ENCODE data around the gene KSR1.
"Not testable (repeated sequence)": the region's sequence is repeated elsewhere in the genome, so short reads cannot be mapped to it uniquely, and the experiment has no call there.

KSR1 gene

GRCh38 chr17:27657620-27658019, 201.4 kb downstream of the KSR1 start:
- DNase-seq (ENCODE audit: low spot score): no peak

DNA sequence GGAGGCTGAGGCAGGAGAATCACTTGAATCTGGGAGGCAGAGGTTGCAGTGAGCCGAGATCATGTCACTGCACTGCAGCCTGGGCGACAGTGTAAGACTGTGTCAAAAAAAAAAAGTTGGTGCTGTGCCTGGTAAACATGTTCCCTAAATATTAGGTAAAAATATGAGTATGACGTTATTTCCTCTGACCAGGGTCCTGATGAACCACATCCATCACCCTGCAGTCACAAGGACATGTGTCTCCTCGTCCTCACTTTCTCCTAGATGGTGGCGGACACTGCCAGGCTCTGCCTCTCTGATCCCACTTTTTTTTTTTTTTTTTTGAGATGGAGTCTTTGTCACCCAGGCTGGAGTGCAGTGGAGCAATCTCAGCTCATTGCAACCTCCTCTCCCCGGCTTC, 203.4 kb downstream of the KSR1 start:
- no peak for DNase-seq (ENCODE audit: low spot score)

- DNase-seq (ENCODE audit: low spot score): no peak
Measured at GRCh38 chr17:27660436-27660835, 204.2 kb downstream of the KSR1 start.

DNA sequence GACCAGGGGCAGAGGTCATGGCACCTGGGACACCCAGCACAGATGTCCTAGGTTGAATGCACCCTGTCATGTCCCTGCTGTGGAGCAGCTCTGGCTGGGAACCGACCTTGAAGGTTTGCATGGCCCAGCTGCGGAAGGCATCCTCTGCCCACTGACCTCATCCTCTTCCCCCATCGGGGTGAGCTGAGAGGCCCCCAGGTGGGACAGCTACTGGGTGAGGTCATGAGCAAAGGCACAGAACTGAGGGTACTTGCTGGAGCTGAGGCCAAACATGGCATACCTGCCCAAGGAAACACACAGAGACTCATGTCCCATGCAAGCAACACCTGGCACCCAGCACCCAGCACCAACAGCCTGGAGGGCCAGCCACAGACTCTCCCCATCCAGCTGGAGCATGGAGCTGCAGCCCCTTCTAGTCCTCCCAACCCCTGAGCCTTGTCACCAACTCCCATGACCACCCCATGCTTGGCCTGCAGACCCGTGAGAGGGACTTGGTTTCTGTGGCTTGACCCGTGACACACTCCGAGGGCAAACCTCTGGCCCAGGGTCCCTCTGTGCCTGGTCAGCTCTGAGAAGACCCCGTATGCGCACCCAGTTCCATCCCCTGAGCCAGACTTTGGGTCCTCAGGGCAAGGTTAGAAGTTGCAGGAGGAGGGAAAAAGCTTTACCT, 207.8 kb downstream of the KSR1 start:
- no peak for DNase-seq (ENCODE audit: low spot score)

DNA sequence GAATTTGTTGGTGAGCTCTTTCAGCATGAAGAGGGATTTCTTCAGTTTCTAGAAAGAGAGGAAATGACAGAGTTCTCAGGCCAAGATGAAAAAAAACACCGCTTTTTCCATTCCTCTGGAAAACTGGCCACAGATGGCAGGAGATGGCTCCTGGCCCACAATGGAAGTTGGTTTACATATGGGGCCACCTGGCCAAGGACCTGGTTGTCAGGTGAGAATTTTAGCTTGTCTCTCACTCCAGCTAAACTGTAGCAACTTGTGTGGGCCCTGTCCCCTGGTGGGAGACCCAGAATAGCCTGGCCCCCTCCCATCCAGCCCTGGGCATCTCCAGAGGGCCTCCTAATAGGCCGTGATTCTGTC, 208.3 kb downstream of the KSR1 start:
- no peak for DNase-seq (ENCODE audit: low spot score)

DNA sequence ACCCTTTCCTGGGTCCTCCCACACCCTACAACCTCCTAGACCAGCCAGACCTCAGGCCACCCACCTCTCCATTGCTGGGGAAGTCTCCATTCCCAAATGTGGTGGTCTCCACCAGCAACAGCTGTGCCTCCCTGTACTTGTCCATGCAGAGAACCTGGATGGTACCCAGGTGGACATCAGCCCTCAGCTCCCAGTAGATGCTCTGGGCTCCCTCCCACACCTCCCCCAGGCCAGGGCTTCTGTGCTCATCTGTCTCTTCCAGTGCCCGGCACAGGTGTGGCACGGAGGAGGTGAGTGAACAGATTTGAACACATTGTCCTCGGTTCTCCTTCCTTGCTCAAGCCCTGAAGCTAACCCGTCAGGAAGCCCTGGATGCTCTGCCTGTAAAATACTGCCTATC, 209.3 kb downstream of the KSR1 start:
- no peak for DNase-seq (ENCODE audit: low spot score)

- DNase-seq (ENCODE audit: low spot score): not testable (repeated sequence)
Measured at GRCh38 chr17:27666270-27666669, 210.0 kb downstream of the KSR1 start.

GRCh38 chr17:27666831-27667560, 210.7 kb downstream of the KSR1 start:
- DNase-seq (ENCODE audit: low spot score): no peak

- DNase-seq (ENCODE audit: low spot score): no peak
Measured at GRCh38 chr17:27667656-27668487, 211.6 kb downstream of the KSR1 start.

DNA sequence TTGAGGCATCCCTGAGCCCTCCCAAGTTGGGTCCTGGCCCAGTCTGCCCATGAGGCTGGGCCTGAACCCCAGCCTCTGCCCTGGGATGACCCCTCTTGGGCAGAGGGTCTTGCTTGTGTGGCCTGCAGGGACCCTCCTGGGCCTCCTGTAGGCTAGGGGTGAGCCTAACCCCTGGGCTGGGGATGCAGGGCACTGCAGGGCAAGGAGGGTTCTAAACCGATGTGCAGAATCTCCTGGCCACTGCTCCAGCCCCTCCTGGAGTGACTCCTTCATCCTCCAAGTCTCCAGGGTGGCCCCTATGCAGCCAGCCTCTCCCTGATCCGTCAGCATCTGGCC, 212.2 kb downstream of the KSR1 start:
- DNase-seq (ENCODE audit: low spot score): no peak

GRCh38 chr17:27669136-27669535, 212.9 kb downstream of the KSR1 start:
- DNase-seq (ENCODE audit: low spot score): no peak

- DNase-seq (ENCODE audit: low spot score): no peak
Measured at GRCh38 chr17:27669850-27670249, 213.6 kb downstream of the KSR1 start.

DNA sequence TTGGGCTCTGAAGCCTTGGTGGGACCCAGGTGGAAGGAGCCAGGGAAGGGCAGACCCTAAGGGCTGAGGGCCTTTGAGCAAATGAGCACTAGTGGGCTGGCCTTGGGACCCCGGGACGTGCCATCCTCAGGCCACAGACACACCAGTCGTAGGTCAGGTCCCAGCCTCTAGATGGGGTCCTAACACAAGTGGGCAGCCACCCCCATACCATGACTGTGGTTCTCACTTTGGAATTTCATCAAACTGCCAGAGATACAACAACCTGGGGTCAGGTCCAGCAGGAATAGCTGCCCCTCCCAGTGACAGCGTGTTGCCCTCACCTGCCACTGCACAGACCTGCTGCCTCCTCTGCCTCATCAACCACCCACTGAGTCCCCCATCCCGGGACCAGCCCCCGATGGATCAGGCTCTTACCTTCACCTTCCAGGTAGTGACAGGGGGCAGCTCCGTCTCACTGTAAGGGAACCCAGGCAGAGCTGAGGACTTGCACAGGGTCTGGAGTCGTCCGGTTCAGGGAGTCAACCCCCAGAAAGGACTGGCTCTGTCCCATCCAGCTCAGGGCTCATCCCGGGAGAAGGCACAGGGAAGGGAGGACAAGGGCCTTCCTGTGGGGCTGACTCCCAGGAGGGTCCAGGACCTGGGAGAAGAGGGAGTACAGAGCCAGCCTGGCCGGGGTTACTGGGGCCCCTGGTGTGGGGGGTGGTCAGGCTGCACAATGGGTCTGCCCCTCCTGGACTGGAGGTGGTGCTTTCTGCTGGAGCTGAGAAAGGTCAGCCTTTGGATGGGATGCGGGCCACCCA, 214.7 kb downstream of the KSR1 start:
- no peak for DNase-seq (ENCODE audit: low spot score)

DNA sequence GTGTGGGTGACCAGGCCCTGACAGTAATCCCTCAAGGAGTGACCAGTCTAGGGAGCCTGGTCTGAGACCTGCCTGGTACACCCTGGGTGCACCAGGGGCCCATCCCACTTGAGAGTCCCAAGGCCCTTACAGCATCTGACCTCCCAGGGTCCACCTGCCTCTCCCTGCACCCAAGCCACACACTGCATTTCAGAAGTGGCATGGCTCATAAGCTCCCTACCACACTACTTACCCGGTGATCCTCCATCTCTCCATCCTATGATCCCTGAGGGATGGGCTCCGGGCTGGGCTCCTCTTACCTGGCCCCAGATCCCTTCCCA, 215.3 kb downstream of the KSR1 start:
- DNase-seq (ENCODE audit: low spot score): no peak

DNA sequence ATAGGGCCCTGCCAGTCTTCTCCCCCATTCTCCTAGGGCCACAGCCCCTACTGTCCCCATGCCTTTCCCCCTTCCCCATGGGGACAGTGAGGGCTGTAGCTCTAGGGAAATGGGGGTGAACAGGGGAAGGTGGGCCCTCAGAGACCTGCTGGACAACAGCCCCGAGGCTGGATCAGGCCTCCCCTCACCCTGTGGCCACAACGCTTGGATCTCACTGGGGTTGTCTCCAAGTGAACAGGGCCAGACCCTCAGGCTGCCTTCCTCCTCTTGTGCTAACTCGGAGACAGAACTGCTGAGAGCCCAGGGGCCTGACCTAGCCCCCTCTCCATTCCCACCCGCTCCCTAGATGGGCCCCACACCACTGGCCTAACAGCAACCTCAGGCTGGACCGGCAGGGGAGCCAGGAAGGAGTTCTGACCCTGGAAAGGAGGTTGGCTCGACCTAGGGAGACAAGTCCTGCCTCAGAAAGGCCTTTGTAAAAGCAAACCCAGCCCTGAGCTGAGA, 215.8 kb downstream of the KSR1 start:
- not testable (repeated sequence) for DNase-seq (ENCODE audit: low spot score)

GRCh38 chr17:27674335-27674734, 218.1 kb downstream of the KSR1 start:
- no peak for DNase-seq (ENCODE audit: low spot score)

Measured in CD4-positive, alpha-beta T cell treated with Interleukin-6 at 100 ng/mL for 8 hours (primary cell).